Stimulated activated naive B cell treated with anti-CD40 and anti-IgM and Interleukin-4, amounts not matched to agents 10 μg/mL and 1 μg/mL and 100 μg/mL, for 72 hours (primary cell): ENCODE results near the gene CLK2.
"Not testable (repeated sequence)": the region's sequence is repeated elsewhere in the genome, so short reads cannot be mapped to it uniquely, and the experiment has no call there.

ENCODE experiments used
- ATAC-seq, 2 donors: fragments of 150-1000 bp; cut with Tn5 transposase; replicated peaks; 2 replicates each; pipeline ENCODE4 v1.10.0; 2021; ENCODE audit warnings: moderate library complexity in 1 of 2
- DNase-seq: peaks from one replicate; pipeline ENCODE4 v3.0.0; 2021
- H3K27ac Mint-ChIP-seq: one replicate; pipeline ENCODE4 v1.8.0; 2022; ENCODE audit warnings: mild to moderate bottlenecking, mixed read lengths
- H3K27me3 Mint-ChIP-seq, 2 donors: one replicate each; pipeline ENCODE4 v1.8.0; 2022; ENCODE audit warnings: mixed read lengths in 2 of 2
- H3K36me3 Mint-ChIP-seq, 2 donors: one replicate each; pipeline ENCODE4 v1.8.0; 2022; ENCODE audit warnings: mixed read lengths in 2 of 2, mild to moderate bottlenecking in 1 of 2
- H3K4me1 Mint-ChIP-seq, 2 donors: one replicate each; pipeline ENCODE4 v1.8.0; 2022; ENCODE audit warnings: mixed read lengths in 2 of 2, mild to moderate bottlenecking in 1 of 2
- H3K4me3 Mint-ChIP-seq, 2 donors: one replicate each; pipeline ENCODE4 v1.8.0; 2022; ENCODE audit warnings: mild to moderate bottlenecking in 2 of 2, mixed read lengths in 2 of 2, moderate library complexity in 1 of 2
- H3K9me3 Mint-ChIP-seq, 2 donors: one replicate each; pipeline ENCODE4 v1.8.0; 2022; ENCODE audit warnings: mixed read lengths in 2 of 2, mild to moderate bottlenecking in 1 of 2

The CLK2 gene

GRCh38 chr1:155250633-155251449 is 22.5 kb downstream of the CLK2 start:
- Mint-ChIP-seq H3K27me3 (no peaks in the 10 kb centered on the region), H3K4me3 (peak overlapping the region; percentile 71 to 86), H3K9me3 (no peaks in the 10 kb centered on the region), H3K27ac (peak overlapping the region; percentile 76), H3K4me1 (peaks cover 32 to 37% of the 10 kb centered on the region in 2 donors), H3K36me3 (peaks cover 3 to 24% of the 10 kb centered on the region in 2 donors)
- DNase-seq (peak; percentile 92), ATAC-seq (peak; percentile 96 to 98)

GRCh38 chr1:155250246-155250632 is 23.1 kb downstream of the CLK2 start:
- Mint-ChIP-seq H3K9me3 (no peaks in the 10 kb centered on the region), H3K27ac (peak overlapping the region; percentile 81), H3K36me3 (peaks cover 3 to 23% of the 10 kb centered on the region in 2 donors), H3K4me1 (peaks cover 31 to 32% of the 10 kb centered on the region in 2 donors), H3K4me3 (peak overlapping the region; percentile 83 to 86), H3K27me3 (no peaks in the 10 kb centered on the region)
- ATAC-seq (peak; percentile 21 to 24), DNase-seq (no peak)

GRCh38 chr1:155247667-155248553 is 25.4 kb downstream of the CLK2 start:
- Mint-ChIP-seq H3K4me3 (no peak overlapping the region), H3K27me3 (no peaks in the 10 kb centered on the region), H3K36me3 (peaks cover 2 to 18% of the 10 kb centered on the region in 2 donors), H3K4me1 (peaks cover 24 to 29% of the 10 kb centered on the region in 2 donors), H3K27ac (no peak overlapping the region), H3K9me3 (no peaks in the 10 kb centered on the region)
- DNase-seq (no peak), ATAC-seq (no peak)

- not testable (repeated sequence) for DNase-seq, ATAC-seq, H3K4me3 Mint-ChIP-seq, H3K9me3 Mint-ChIP-seq, H3K27me3 Mint-ChIP-seq
- H3K4me1 Mint-ChIP-seq: peaks cover 25 to 32% of the 10 kb centered on the region in 2 donors
- peak overlapping the region; percentile 7 for H3K27ac Mint-ChIP-seq
- H3K36me3 Mint-ChIP-seq: peaks cover 2 to 15% of the 10 kb centered on the region in 2 donors
These were observed 26.5 kb downstream of the CLK2 start for GRCh38 chr1:155246796-155247195.

- ATAC-seq: no peak
- Mint-ChIP-seq H3K9me3 (no peaks in the 10 kb centered on the region), H3K4me3 (peak overlapping the region; percentile 82 to 84), H3K36me3 (peaks cover 2 to 22% of the 10 kb centered on the region in 2 donors), H3K4me1 (peaks cover 31 to 39% of the 10 kb centered on the region in 2 donors), H3K27me3 (no peaks in the 10 kb centered on the region), H3K27ac (peak overlapping the region; percentile 84)
- DNase-seq: no peak
These were observed 28.2 kb downstream of the CLK2 start for GRCh38 chr1:155245163-155245524.

GRCh38 chr1:155244368-155245162 is 28.7 kb downstream of the CLK2 start:
- peak overlapping the region; percentile 84 for H3K27ac Mint-ChIP-seq
- no peaks in the 10 kb centered on the region for H3K9me3 Mint-ChIP-seq
- peak overlapping the region; percentile 82 to 84 for H3K4me3 Mint-ChIP-seq
- ATAC-seq (peak; percentile 91 to 94), DNase-seq (peak; percentile 93)
- H3K27me3 Mint-ChIP-seq: no peaks in the 10 kb centered on the region
- H3K36me3 Mint-ChIP-seq: peaks cover 2 to 22% of the 10 kb centered on the region in 2 donors
- peaks cover 29 to 38% of the 10 kb centered on the region in 2 donors for H3K4me1 Mint-ChIP-seq

GRCh38 chr1:155242805-155243358 is 30.4 kb downstream of the CLK2 start:
- DNase-seq (no peak), ATAC-seq (no peak)
- Mint-ChIP-seq H3K4me3 (peak overlapping the region; percentile 82 to 84), H3K27me3 (no peaks in the 10 kb centered on the region), H3K36me3 (peaks cover 10 to 31% of the 10 kb centered on the region in 2 donors), H3K27ac (peak overlapping the region; percentile 6), H3K9me3 (no peaks in the 10 kb centered on the region), H3K4me1 (peaks cover 29 to 44% of the 10 kb centered on the region in 2 donors)

- ATAC-seq: no peak
These were observed 31.5 kb downstream of the CLK2 start for GRCh38 chr1:155241841-155242264.

GRCh38 chr1:155241069-155241679 is 32.1 kb downstream of the CLK2 start:
- Mint-ChIP-seq H3K36me3 (peaks cover 15 to 37% of the 10 kb centered on the region in 2 donors), H3K4me1 (peaks cover 27 to 44% of the 10 kb centered on the region in 2 donors), H3K4me3 (peak overlapping the region; percentile 83 to 85), H3K9me3 (no peaks in the 10 kb centered on the region), H3K27me3 (no peaks in the 10 kb centered on the region), H3K27ac (peak overlapping the region; percentile 79)
- DNase-seq (peak; percentile 52), ATAC-seq (peak; percentile 44 to 48)

More at GRCh38 chr1:155241841-155242264, 31.5 kb downstream of the CLK2 start:
- H3K27me3 Mint-ChIP-seq: no peaks in the 10 kb centered on the region
- DNase-seq: no peak
- no peak overlapping the region for H3K27ac Mint-ChIP-seq
- peaks cover 12 to 35% of the 10 kb centered on the region in 2 donors for H3K36me3 Mint-ChIP-seq
- H3K4me1 Mint-ChIP-seq: peaks cover 29 to 44% of the 10 kb centered on the region in 2 donors
- H3K9me3 Mint-ChIP-seq: no peaks in the 10 kb centered on the region
- no peak overlapping the region for H3K4me3 Mint-ChIP-seq

GRCh38 chr1:155236451-155236850 is 36.9 kb downstream of the CLK2 start:
- H3K4me1 Mint-ChIP-seq: peaks cover 9 to 21% of the 10 kb centered on the region in 2 donors
- H3K4me3 Mint-ChIP-seq: no peak overlapping the region
- no peak for ATAC-seq
- no peaks in the 10 kb centered on the region for H3K27me3 Mint-ChIP-seq
- H3K36me3 Mint-ChIP-seq: peaks cover 22 to 37% of the 10 kb centered on the region in 2 donors
- no peaks in the 10 kb centered on the region for H3K9me3 Mint-ChIP-seq
- no peak overlapping the region for H3K27ac Mint-ChIP-seq
- no peak for DNase-seq

GRCh38 chr1:155235375-155235774 is 37.9 kb downstream of the CLK2 start:
- not testable (repeated sequence) for H3K27ac Mint-ChIP-seq, H3K27me3 Mint-ChIP-seq, H3K9me3 Mint-ChIP-seq, H3K4me1 Mint-ChIP-seq, ATAC-seq, H3K4me3 Mint-ChIP-seq, DNase-seq
- H3K36me3 Mint-ChIP-seq: peaks cover 22 to 32% of the 10 kb centered on the region in 2 donors

- peaks cover 14 to 26% of the 10 kb centered on the region in 2 donors for H3K36me3 Mint-ChIP-seq
- not testable (repeated sequence) for H3K27ac Mint-ChIP-seq, H3K9me3 Mint-ChIP-seq, H3K4me1 Mint-ChIP-seq, H3K4me3 Mint-ChIP-seq, H3K27me3 Mint-ChIP-seq, DNase-seq, ATAC-seq
These were observed 39.8 kb downstream of the CLK2 start for GRCh38 chr1:155233502-155233901.
